Stimulated activated CD4-positive, alpha-beta T cell treated with anti-CD3 and anti-CD28 coated beads, Interleukin-2, amount 100 ng/mL, for 24 hours (primary cell): ENCODE data around the gene CEP135.
"Not testable (repeated sequence)": the region's sequence is repeated elsewhere in the genome, so short reads cannot be mapped to it uniquely, and the experiment has no call there.

Source experiments
- DNase-seq, 2 donors: peaks; one replicate each; pipeline ENCODE4 v3.0.0-alpha.2; 2020

CEP135 gene

GRCh38 chr4:55941881-55942396 lies 6.8 kb upstream of the CEP135 start:
- DNase-seq: no peak

GRCh38 chr4:55947254-55947882 lies 1.4 kb upstream of the CEP135 start:
- peak in 1 of 2 donors; percentile 5 for DNase-seq

GRCh38 chr4:55947912-55948725 lies 626 bp upstream of the CEP135 start:
- DNase-seq: peak; percentile 39 to 59

- no peak for DNase-seq
These were observed 697 bp downstream of the CEP135 start for GRCh38 chr4:55949482-55949802.

GRCh38 chr4:55951191-55951922 lies 2.6 kb downstream of the CEP135 start:
- no peak for DNase-seq

GRCh38 chr4:55955710-55956109 lies 7.0 kb downstream of the CEP135 start:
- DNase-seq: no peak

GRCh38 chr4:55959655-55960054 lies 10.9 kb downstream of the CEP135 start:
- no peak for DNase-seq

- DNase-seq: no peak
These were observed 15.3 kb downstream of the CEP135 start for GRCh38 chr4:55964046-55964445.

GRCh38 chr4:55965585-55965984 lies 16.8 kb downstream of the CEP135 start:
- no peak for DNase-seq

- not testable (repeated sequence) for DNase-seq
These were observed 17.6 kb downstream of the CEP135 start for GRCh38 chr4:55966324-55966723.

- DNase-seq: no peak
These were observed 18.6 kb downstream of the CEP135 start for GRCh38 chr4:55967376-55967775.

- no peak for DNase-seq
These were observed 24.9 kb downstream of the CEP135 start for GRCh38 chr4:55973650-55974049.

- no peak for DNase-seq
These were observed 29.1 kb downstream of the CEP135 start for GRCh38 chr4:55977811-55978210.

- no peak for DNase-seq
These were observed 30.8 kb downstream of the CEP135 start for GRCh38 chr4:55979562-55979961.

GRCh38 chr4:55980725-55981124 lies 32.0 kb downstream of the CEP135 start:
- no peak for DNase-seq

- DNase-seq: no peak
These were observed 34.2 kb downstream of the CEP135 start for GRCh38 chr4:55982976-55983375.

GRCh38 chr4:55989766-55990165 lies 41.0 kb downstream of the CEP135 start:
- no peak for DNase-seq

- peak in 1 of 2 donors; percentile 4 for DNase-seq
These were observed 45.4 kb downstream of the CEP135 start for GRCh38 chr4:55993994-55994663.

GRCh38 chr4:55996646-55997045 lies 47.9 kb downstream of the CEP135 start:
- DNase-seq: no peak

GRCh38 chr4:56003606-56004005 lies 54.9 kb downstream of the CEP135 start:
- DNase-seq: no peak

GRCh38 chr4:56004235-56004634 lies 55.5 kb downstream of the CEP135 start:
- no peak for DNase-seq

- no peak for DNase-seq
These were observed 58.4 kb downstream of the CEP135 start for GRCh38 chr4:56007154-56007553.

- DNase-seq: no peak
These were observed 59.5 kb downstream of the CEP135 start for GRCh38 chr4:56008206-56008605.
